Measurements from ENCODE around the gene FBLN2. TPM values are rescaled to one million over a fixed set of nuclear protein-coding genes. Genes with fewer than 3 reads are reported as not detected.

FBLN2 gene
- total and polyA plus RNA-seq, 10 of the 15 experiments (the other 5 are each of a cell fraction or from before 2014, with no cell fraction given), result 0.03 to 0.41 (median 0.12) TPM; not detected in 2

- TF ChIP-seq, protein P1, sequence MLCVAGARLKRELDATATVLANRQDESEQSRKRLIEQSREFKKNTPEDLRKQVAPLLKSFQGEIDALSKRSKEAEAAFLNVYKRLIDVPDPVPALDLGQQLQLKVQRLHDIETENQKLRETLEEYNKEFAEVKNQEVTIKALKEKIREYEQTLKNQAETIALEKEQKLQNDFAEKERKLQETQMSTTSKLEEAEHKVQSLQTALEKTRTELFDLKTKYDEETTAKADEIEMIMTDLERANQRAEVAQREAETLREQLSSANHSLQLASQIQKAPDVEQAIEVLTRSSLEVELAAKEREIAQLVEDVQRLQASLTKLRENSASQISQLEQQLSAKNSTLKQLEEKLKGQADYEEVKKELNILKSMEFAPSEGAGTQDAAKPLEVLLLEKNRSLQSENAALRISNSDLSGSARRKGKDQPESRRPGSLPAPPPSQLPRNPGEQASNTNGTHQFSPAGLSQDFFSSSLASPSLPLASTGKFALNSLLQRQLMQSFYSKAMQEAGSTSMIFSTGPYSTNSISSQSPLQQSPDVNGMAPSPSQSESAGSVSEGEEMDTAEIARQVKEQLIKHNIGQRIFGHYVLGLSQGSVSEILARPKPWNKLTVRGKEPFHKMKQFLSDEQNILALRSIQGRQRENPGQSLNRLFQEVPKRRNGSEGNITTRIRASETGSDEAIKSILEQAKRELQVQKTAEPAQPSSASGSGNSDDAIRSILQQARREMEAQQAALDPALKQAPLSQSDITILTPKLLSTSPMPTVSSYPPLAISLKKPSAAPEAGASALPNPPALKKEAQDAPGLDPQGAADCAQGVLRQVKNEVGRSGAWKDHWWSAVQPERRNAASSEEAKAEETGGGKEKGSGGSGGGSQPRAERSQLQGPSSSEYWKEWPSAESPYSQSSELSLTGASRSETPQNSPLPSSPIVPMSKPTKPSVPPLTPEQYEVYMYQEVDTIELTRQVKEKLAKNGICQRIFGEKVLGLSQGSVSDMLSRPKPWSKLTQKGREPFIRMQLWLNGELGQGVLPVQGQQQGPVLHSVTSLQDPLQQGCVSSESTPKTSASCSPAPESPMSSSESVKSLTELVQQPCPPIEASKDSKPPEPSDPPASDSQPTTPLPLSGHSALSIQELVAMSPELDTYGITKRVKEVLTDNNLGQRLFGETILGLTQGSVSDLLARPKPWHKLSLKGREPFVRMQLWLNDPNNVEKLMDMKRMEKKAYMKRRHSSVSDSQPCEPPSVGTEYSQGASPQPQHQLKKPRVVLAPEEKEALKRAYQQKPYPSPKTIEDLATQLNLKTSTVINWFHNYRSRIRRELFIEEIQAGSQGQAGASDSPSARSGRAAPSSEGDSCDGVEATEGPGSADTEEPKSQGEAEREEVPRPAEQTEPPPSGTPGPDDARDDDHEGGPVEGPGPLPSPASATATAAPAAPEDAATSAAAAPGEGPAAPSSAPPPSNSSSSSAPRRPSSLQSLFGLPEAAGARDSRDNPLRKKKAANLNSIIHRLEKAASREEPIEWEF (IDR thresholded peaks at IDR 0.05; ENCODE audit: insufficient replicate concordance, low read depth, low read length), result no peak
- no peak for TF ChIP-seq SMAD1 (IDR thresholded peaks at IDR 0.05; ENCODE audit: low read depth, partially characterized antibody)
- no peak for TF ChIP-seq NFYB (IDR thresholded peaks at IDR 0.05; ENCODE audit: insufficient read depth, low read depth, low read length)
- no peak for TF ChIP-seq RAD51 (IDR thresholded peaks at IDR 0.05)
- TF ChIP-seq EZH2 (IDR thresholded peaks at IDR 0.05; ENCODE audit: borderline replicate concordance, control insufficient read depth, low read depth, low read length), result no peak
- TF ChIP-seq RB1 (IDR thresholded peaks at IDR 0.05; ENCODE audit: borderline replicate concordance), result no peak
Measured at GRCh38 chr3:13618836-13619235, 69.9 kb downstream of the FBLN2 start (continued).

- Histone ChIP-seq H3K4me3 (no peak overlapping the region), H3K9ac (ENCODE audit: control insufficient read depth, insufficient read depth, low read length) (no peak overlapping the region), H4K20me1 (ENCODE audit: control insufficient read depth, insufficient read depth) (no peaks in the 10 kb centered on the region), H3K79me2 (ENCODE audit: control insufficient read depth, insufficient read depth, low read length) (no peaks in the 10 kb centered on the region), H3K9me3 (replicated peaks; ENCODE audit: control insufficient read depth, insufficient read depth, low read length) (no peaks in the 10 kb centered on the region), H2AFZ (ENCODE audit: control insufficient read depth, low read depth, low read length) (no peak overlapping the region), H3K4me2 (ENCODE audit: control insufficient read depth, insufficient read depth) (no peak overlapping the region), H3K4me1 (ENCODE audit: control insufficient read depth, insufficient read depth, low read length) (no peaks in the 10 kb centered on the region), H3K36me3 (ENCODE audit: control insufficient read depth in 2 of 2, insufficient read depth in 2 of 2, low read length in 1 of 2) (no peaks in the 10 kb centered on the region), H3K27ac (ENCODE audit: control insufficient read depth, insufficient read depth) (no peak overlapping the region), H3K27me3 (replicated peaks in 1 of 2; ENCODE audit: control insufficient read depth in 2 of 2, insufficient read depth in 2 of 2, low read length in 1 of 2) (no peaks in the 10 kb centered on the region)
- DNase-seq (ENCODE audit: low read depth, low spot score), result no peak
- BruUV-seq (replicated peaks), result no TSS peak
- ChIA-PET CTCF (no interaction called here), RAD21 (ENCODE audit: unreplicated experiment) (no interaction called here), SMC1A (ENCODE audit: uncharacterized antibody, unreplicated experiment) (no interaction called here), POLR2A (no interaction called here)
- intact Hi-C loops (cut with micrococcal nuclease; ENCODE audit: unreplicated experiment), result no loop called here
- in situ Hi-C loops (cut with MboI), result no loop called here
- ATAC-seq, result no peak
- WGBS (ENCODE audit: insufficient coverage, insufficient replicate concordance, low lambda C conversion rate, missing lambda C conversion rate), result 40% methylated on average over 13 of the region's 13 CpGs
- FAIRE-seq, result no peak
- TF ChIP-seq FOXK2 (IDR thresholded peaks at IDR 0.05) (no peak), MXI1 (IDR thresholded peaks at IDR 0.05; ENCODE audit: low read depth, low read length) (no peak), RUNX3 (IDR thresholded peaks at IDR 0.05; ENCODE audit: low read length) (no peak), FOXM1 (IDR thresholded peaks at IDR 0.05; ENCODE audit: low read depth, low read length) (no peak), HDAC2 (IDR thresholded peaks at IDR 0.05) (no peak), RAD21 (IDR thresholded peaks at IDR 0.05; ENCODE audit: insufficient read depth, low read depth, low read length) (no peak), CEBPZ (IDR thresholded peaks at IDR 0.05; ENCODE audit: low read depth, low read length) (no peak), CBX3 (IDR thresholded peaks at IDR 0.05; ENCODE audit: borderline replicate concordance, low read depth) (no peak)
Measured at GRCh38 chr3:13619661-13620230, 70.8 kb downstream of the FBLN2 start.

Data from GM12878 (cell line).